Measurements from ENCODE around the gene SLC6A5. TPM values are rescaled to one million over a fixed set of nuclear protein-coding genes. Genes with fewer than 3 reads are reported as not detected.
"Not testable (repeated sequence)": the region's sequence is repeated elsewhere in the genome, so short reads cannot be mapped to it uniquely, and the experiment has no call there.

The SLC6A5 gene
- total and polyA plus RNA-seq, 9 of the 15 experiments (the other 6 are each of a cell fraction or from before 2014, with no cell fraction given), result 0.08 TPM; not detected in 8

DNA sequence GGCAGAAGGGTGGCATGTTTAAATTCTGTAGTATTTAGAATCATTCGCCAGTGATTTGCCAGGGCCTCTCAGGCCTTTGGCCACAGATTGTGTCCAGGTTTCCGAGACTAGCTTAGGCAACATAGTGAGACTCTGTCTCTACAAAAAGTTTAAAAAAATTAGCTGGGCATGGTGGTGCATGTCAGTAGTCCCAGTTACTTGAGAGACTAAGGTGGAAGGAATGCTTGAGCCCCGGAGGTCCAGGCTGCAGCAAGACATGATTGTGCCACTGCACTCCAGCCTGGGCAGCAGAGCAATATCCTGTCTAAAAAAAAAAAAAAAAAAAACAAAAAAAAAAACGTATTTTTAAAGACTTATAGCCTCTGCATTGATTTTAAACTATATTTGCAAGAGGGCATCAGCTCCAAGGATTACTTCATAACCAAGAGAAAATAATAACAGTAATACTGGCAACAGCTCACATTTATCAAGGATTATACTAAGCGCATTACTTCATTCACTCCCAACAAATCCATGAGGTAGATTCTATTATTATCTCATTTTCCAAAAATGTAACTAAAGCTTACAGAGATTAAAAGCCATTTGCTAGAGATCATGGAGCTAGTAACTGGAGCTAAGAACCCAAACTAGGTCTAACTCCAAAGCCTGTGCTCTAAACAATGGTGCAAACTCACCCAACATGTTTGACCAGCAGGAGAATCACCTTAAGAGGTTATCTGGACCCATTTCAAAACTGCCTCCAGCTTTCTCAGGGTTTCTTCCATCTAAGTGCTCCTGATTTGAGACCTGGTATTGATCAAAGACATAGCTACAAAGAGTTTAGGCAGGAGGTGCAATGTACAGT, 32.6 kb upstream of the SLC6A5 start (continued):
- TF ChIP-seq EP400 (IDR thresholded peaks at IDR 0.05), result no peak
- TF ChIP-seq ZNF655 (CRISPR knock-in tag; IDR thresholded peaks at IDR 0.05), result no peak
- TF ChIP-seq ARID3A (IDR thresholded peaks at IDR 0.05; ENCODE audit: borderline replicate concordance, low read depth, low read length), result no peak
- TF ChIP-seq PTBP1 (IDR thresholded peaks at IDR 0.05; ENCODE audit: low read depth, low read length), result no peak
- TF ChIP-seq HMGN3 (IDR thresholded peaks at IDR 0.05; ENCODE audit: borderline replicate concordance, extremely low read depth, insufficient read length, low read depth, low read length), result no peak
- TF ChIP-seq TEAD1 (CRISPR knock-in tag; IDR thresholded peaks at IDR 0.05), result no peak
- no peak for TF ChIP-seq BRCA1 (IDR thresholded peaks at IDR 0.05)
- no peak for TF ChIP-seq BRCA1 (CRISPR knock-in tag; IDR thresholded peaks at IDR 0.05)
- no peak for TF ChIP-seq PHF20 (IDR thresholded peaks at IDR 0.05; ENCODE audit: partially characterized antibody)

DNA sequence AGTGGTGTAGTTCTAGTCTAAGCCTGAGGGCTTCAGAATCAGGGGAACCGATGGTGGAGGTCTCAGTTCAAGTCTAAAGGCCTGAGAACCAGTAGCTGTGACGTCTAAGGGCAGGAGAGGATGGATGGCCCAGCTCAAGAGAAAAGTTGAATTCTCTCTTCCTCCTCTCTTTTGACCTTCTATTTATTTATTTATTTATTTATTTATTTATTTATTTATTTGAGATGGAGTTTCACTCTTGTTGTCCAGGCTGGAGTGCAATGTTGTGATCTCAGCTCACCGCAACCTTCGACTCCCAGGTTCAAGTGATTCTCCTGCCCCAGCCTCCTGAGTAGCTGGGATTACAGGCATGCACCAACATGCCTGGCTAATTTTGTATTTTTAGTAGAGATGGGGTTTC, 19.7 kb upstream of the SLC6A5 start:
- BruUV-seq (replicated peaks), result not testable (repeated sequence)
- 0% methylated on average over 4 of the region's 4 CpGs for WGBS (ENCODE audit: insufficient coverage, low coverage, missing lambda C conversion rate)

More for the DNA sequence above, 19.7 kb upstream of the SLC6A5 start:
- POLR2A ChIA-PET, result interaction anchor here (0.7 kb wide), 1 partner anchor 309 kb away, joined by 4 read pairs; no protein-coding TSS in a partner anchor
- CTCF ChIA-PET (ENCODE audit: low intra/inter-chr PET ratio); DNase-seq (ENCODE audit: extremely low read depth in 1 of 4, low spot score in 3 of 4); H3K27ac ChIP-seq (ENCODE audit: extremely low read depth, low read depth, low read length); H4K20me1 ChIP-seq (replicated peaks; ENCODE audit: control insufficient read depth, insufficient read depth, low read length); H3K4me1 ChIP-seq (replicated peaks in 1 of 2; ENCODE audit: control insufficient read depth in 2 of 2, insufficient read depth in 2 of 2, low read length in 2 of 2); FAIRE-seq; H3K4me2 ChIP-seq (ENCODE audit: insufficient read depth, low read length); H3K36me3 ChIP-seq (ENCODE audit: control insufficient read depth, insufficient read depth, low read length); H3K27me3 ChIP-seq (ENCODE audit: control insufficient read depth in 2 of 2, insufficient read depth in 2 of 2, low read length in 2 of 2); H3K9me1 ChIP-seq (ENCODE audit: control insufficient read depth, insufficient read depth, low read length); H3K9ac ChIP-seq (ENCODE audit: insufficient read depth in 1 of 2, low read depth in 2 of 2, low read length in 2 of 2); H3K79me2 ChIP-seq (ENCODE audit: control insufficient read depth, insufficient read depth, low read length); H3K9me3 ChIP-seq (replicated peaks; ENCODE audit: control insufficient read depth, insufficient read depth, low read depth, low read length); in situ Hi-C loops (cut with MboI); ATAC-seq; intact Hi-C loops (cut with micrococcal nuclease); H3K4me3 ChIP-seq; H2AFZ ChIP-seq (ENCODE audit: low read depth, low read length): not testable (repeated sequence)

Measured in K562 (cell line).